ENCODE data around the gene CCNO.

CCNO gene

GRCh38 chr5:55219770-55220169 lies 13.6 kb downstream of the CCNO start:
- no peak overlapping the region for H3K4me3 ChIP-seq (ENCODE audit: low read length in 2 of 2)
- no peak overlapping the region for H3K4ac ChIP-seq (ENCODE audit: low read length)
- peaks cover 37 to 82% (median 56%) of the 10 kb centered on the region in 3 experiments for H3K27me3 ChIP-seq (ENCODE audit: control insufficient read depth in 3 of 3, insufficient read depth in 3 of 3, low read depth in 1 of 3, low read length in 3 of 3)
- H3K79me1 ChIP-seq (ENCODE audit: low read depth, low read length): no peaks in the 10 kb centered on the region
- no peak overlapping the region for H2BK5ac ChIP-seq (ENCODE audit: low read length)
- no peak overlapping the region for H4K8ac ChIP-seq (ENCODE audit: low read depth, low read length)
- H2BK120ac ChIP-seq (ENCODE audit: low read depth, low read length): no peak overlapping the region
- peaks cover 5 to 7% of the 10 kb centered on the region in 2 donors for H3K4me1 ChIP-seq (ENCODE audit: control insufficient read depth in 2 of 2, insufficient read depth in 1 of 2, low read depth in 1 of 2, low read length in 2 of 2)
- no peak for DNase-seq (ENCODE audit: low spot score)
- peaks cover 3 to 12% of the 10 kb centered on the region in 2 donors for H3K9me3 ChIP-seq (replicated peaks in 1 of 2; ENCODE audit: control insufficient read depth in 2 of 2, insufficient read depth in 1 of 2, low read depth in 1 of 2, low read length in 2 of 2)
- no peaks in the 10 kb centered on the region for H3K36me3 ChIP-seq (replicated peaks in 1 of 2; ENCODE audit: control insufficient read depth in 2 of 2, insufficient read depth in 2 of 2, low read length in 2 of 2)
- H3K27ac ChIP-seq (replicated peaks; ENCODE audit: low read length): no peak overlapping the region
- no peak overlapping the region for H2BK15ac ChIP-seq (ENCODE audit: low read length)
- H3K4me2 ChIP-seq (ENCODE audit: insufficient read depth, low read length, poor library complexity, severe bottlenecking): no peak overlapping the region
- H3K14ac ChIP-seq (ENCODE audit: low read length): no peak overlapping the region
- no peak overlapping the region for H2AFZ ChIP-seq (ENCODE audit: low read length)
- no peak overlapping the region for H3K18ac ChIP-seq (ENCODE audit: low read length)
- H3K9ac ChIP-seq (ENCODE audit: low read depth, low read length, poor library complexity): no peak overlapping the region
- H4K91ac ChIP-seq (ENCODE audit: low read depth, low read length, poor library complexity): no peak overlapping the region
- no peak overlapping the region for H3K23ac ChIP-seq (ENCODE audit: low read depth, low read length, poor library complexity)
- WGBS, 2 donors (ENCODE audit: extremely low coverage in 2 of 2, insufficient read length in 2 of 2, insufficient replicate concordance in 1 of 2): no CpG with 5 or more reads among the region's 3 CpGs
- no peak overlapping the region for H2BK12ac ChIP-seq (ENCODE audit: low read length)
- no peak overlapping the region for H2AK5ac ChIP-seq (ENCODE audit: low read depth, low read length)

- no peak overlapping the region for H2BK15ac ChIP-seq (ENCODE audit: low read length)
- no peak overlapping the region for H3K27ac ChIP-seq (replicated peaks; ENCODE audit: low read length)
- no peak overlapping the region for H3K9ac ChIP-seq (ENCODE audit: low read depth, low read length, poor library complexity)
- no peak overlapping the region for H4K91ac ChIP-seq (ENCODE audit: low read depth, low read length, poor library complexity)
- no peak overlapping the region for H2BK5ac ChIP-seq (ENCODE audit: low read length)
- H3K4me2 ChIP-seq (ENCODE audit: insufficient read depth, low read length, poor library complexity, severe bottlenecking): no peak overlapping the region
- whole genome bisulfite sequencing, 2 donors (ENCODE audit: extremely low coverage in 2 of 2, insufficient read length in 2 of 2, insufficient replicate concordance in 1 of 2): no CpG with 5 or more reads among the region's 4 CpGs
- no peaks in the 10 kb centered on the region for H3K79me1 ChIP-seq (ENCODE audit: low read depth, low read length)
- no peak overlapping the region for H2AK5ac ChIP-seq (ENCODE audit: low read depth, low read length)
- H3K27me3 ChIP-seq (ENCODE audit: control insufficient read depth in 3 of 3, insufficient read depth in 3 of 3, low read depth in 1 of 3, low read length in 3 of 3): peaks cover 33 to 80% (median 48%) of the 10 kb centered on the region in 3 experiments
- no peak overlapping the region for H3K4me3 ChIP-seq (ENCODE audit: low read length in 2 of 2)
- no peak overlapping the region for H3K18ac ChIP-seq (ENCODE audit: low read length)
- H3K4me1 ChIP-seq (ENCODE audit: control insufficient read depth in 2 of 2, insufficient read depth in 1 of 2, low read depth in 1 of 2, low read length in 2 of 2): peaks cover 5 to 7% of the 10 kb centered on the region in 2 donors
- no peak overlapping the region for H3K23ac ChIP-seq (ENCODE audit: low read depth, low read length, poor library complexity)
- H4K8ac ChIP-seq (ENCODE audit: low read depth, low read length): no peak overlapping the region
- H3K9me3 ChIP-seq (replicated peaks in 1 of 2; ENCODE audit: control insufficient read depth in 2 of 2, insufficient read depth in 1 of 2, low read depth in 1 of 2, low read length in 2 of 2): peaks cover 3 to 12% of the 10 kb centered on the region in 2 donors
- no peak overlapping the region for H2BK120ac ChIP-seq (ENCODE audit: low read depth, low read length)
- no peak overlapping the region for H3K14ac ChIP-seq (ENCODE audit: low read length)
- DNase-seq (ENCODE audit: low spot score): no peak
- no peak overlapping the region for H2AFZ ChIP-seq (ENCODE audit: low read length)
- H3K36me3 ChIP-seq (replicated peaks in 1 of 2; ENCODE audit: control insufficient read depth in 2 of 2, insufficient read depth in 2 of 2, low read length in 2 of 2): no peaks in the 10 kb centered on the region
- H2BK12ac ChIP-seq (ENCODE audit: low read length): no peak overlapping the region
- H3K4ac ChIP-seq (ENCODE audit: low read length): no peak overlapping the region
These were observed 14.4 kb downstream of the CCNO start for GRCh38 chr5:55218967-55219366.

GRCh38 chr5:55211184-55211874 lies 22.1 kb downstream of the CCNO start:
- WGBS, 2 donors (ENCODE audit: extremely low coverage in 2 of 2, insufficient read length in 2 of 2, insufficient replicate concordance in 1 of 2): no CpG with 5 or more reads among the region's 2 CpGs
- Histone ChIP-seq H3K18ac (ENCODE audit: low read length) (no peak overlapping the region), H2AFZ (ENCODE audit: low read length) (no peak overlapping the region), H2BK12ac (ENCODE audit: low read length) (no peak overlapping the region), H3K36me3 (replicated peaks in 1 of 2; ENCODE audit: control insufficient read depth in 2 of 2, insufficient read depth in 2 of 2, low read length in 2 of 2) (no peaks in the 10 kb centered on the region), H4K91ac (ENCODE audit: low read depth, low read length, poor library complexity) (no peak overlapping the region), H2BK15ac (ENCODE audit: low read length) (no peak overlapping the region), H3K4ac (ENCODE audit: low read length) (no peak overlapping the region), H4K8ac (ENCODE audit: low read depth, low read length) (no peak overlapping the region), H3K23ac (ENCODE audit: low read depth, low read length, poor library complexity) (no peak overlapping the region), H3K79me1 (ENCODE audit: low read depth, low read length) (no peaks in the 10 kb centered on the region), H3K27me3 (ENCODE audit: control insufficient read depth in 3 of 3, insufficient read depth in 3 of 3, low read depth in 1 of 3, low read length in 3 of 3) (peaks cover 0 to 29% (median 0%) of the 10 kb centered on the region in 3 experiments), H3K9me3 (replicated peaks in 1 of 2; ENCODE audit: control insufficient read depth in 2 of 2, insufficient read depth in 1 of 2, low read depth in 1 of 2, low read length in 2 of 2) (no peaks in the 10 kb centered on the region), H2BK120ac (ENCODE audit: low read depth, low read length) (no peak overlapping the region), H2AK5ac (ENCODE audit: low read depth, low read length) (no peak overlapping the region), H3K9ac (ENCODE audit: low read depth, low read length, poor library complexity) (no peak overlapping the region), H3K27ac (replicated peaks; ENCODE audit: low read length) (no peak overlapping the region), H3K4me3 (ENCODE audit: low read length in 2 of 2) (no peak overlapping the region), H2BK5ac (ENCODE audit: low read length) (no peak overlapping the region), H3K4me2 (ENCODE audit: insufficient read depth, low read length, poor library complexity, severe bottlenecking) (no peak overlapping the region), H3K14ac (ENCODE audit: low read length) (no peak overlapping the region), H3K4me1 (ENCODE audit: control insufficient read depth in 2 of 2, insufficient read depth in 1 of 2, low read depth in 1 of 2, low read length in 2 of 2) (no peaks in the 10 kb centered on the region)
- DNase-seq (ENCODE audit: low spot score): no peak

GRCh38 chr5:55205001-55205400 lies 28.4 kb downstream of the CCNO start:
- Histone ChIP-seq H3K27me3 (ENCODE audit: control insufficient read depth in 3 of 3, insufficient read depth in 3 of 3, low read depth in 1 of 3, low read length in 3 of 3) (peaks cover 0 to 18% (median 0%) of the 10 kb centered on the region in 3 experiments), H3K27ac (replicated peaks; ENCODE audit: low read length) (no peak overlapping the region), H2BK120ac (ENCODE audit: low read depth, low read length) (no peak overlapping the region), H3K4me1 (ENCODE audit: control insufficient read depth in 2 of 2, insufficient read depth in 1 of 2, low read depth in 1 of 2, low read length in 2 of 2) (no peaks in the 10 kb centered on the region), H2BK15ac (ENCODE audit: low read length) (no peak overlapping the region), H2AFZ (ENCODE audit: low read length) (no peak overlapping the region), H3K4me2 (ENCODE audit: insufficient read depth, low read length, poor library complexity, severe bottlenecking) (no peak overlapping the region), H3K14ac (ENCODE audit: low read length) (no peak overlapping the region), H3K36me3 (replicated peaks in 1 of 2; ENCODE audit: control insufficient read depth in 2 of 2, insufficient read depth in 2 of 2, low read length in 2 of 2) (no peaks in the 10 kb centered on the region), H3K18ac (ENCODE audit: low read length) (no peak overlapping the region), H3K9ac (ENCODE audit: low read depth, low read length, poor library complexity) (no peak overlapping the region), H2AK5ac (ENCODE audit: low read depth, low read length) (no peak overlapping the region), H3K79me1 (ENCODE audit: low read depth, low read length) (no peaks in the 10 kb centered on the region), H3K9me3 (replicated peaks in 1 of 2; ENCODE audit: control insufficient read depth in 2 of 2, insufficient read depth in 1 of 2, low read depth in 1 of 2, low read length in 2 of 2) (no peaks in the 10 kb centered on the region), H2BK5ac (ENCODE audit: low read length) (no peak overlapping the region), H3K4me3 (ENCODE audit: low read length in 2 of 2) (no peak overlapping the region), H2BK12ac (ENCODE audit: low read length) (no peak overlapping the region), H4K91ac (ENCODE audit: low read depth, low read length, poor library complexity) (no peak overlapping the region), H3K4ac (ENCODE audit: low read length) (no peak overlapping the region), H4K8ac (ENCODE audit: low read depth, low read length) (no peak overlapping the region), H3K23ac (ENCODE audit: low read depth, low read length, poor library complexity) (no peak overlapping the region)
- WGBS, 2 donors (ENCODE audit: extremely low coverage in 2 of 2, insufficient read length in 2 of 2, insufficient replicate concordance in 1 of 2): no CpG with 5 or more reads among the region's 2 CpGs
- DNase-seq (ENCODE audit: low spot score): no peak

Data from neuronal stem cell (in vitro differentiated cells).